OCI-LY1 (cell line): ENCODE measurements around the gene DECR2.

ENCODE experiments used
- CTCF ChIP-seq: fragments of 200-600 bp; sonication (generic), shearing (Covaris generic); IDR thresholded peaks from 2 replicates; pipeline ENCODE4 v1.5.1; 2017; ENCODE audit warnings: mild to moderate bottlenecking, antibody characterized with exemption, low read length, moderate library complexity, mixed read lengths
- EZH2 ChIP-seq: fragments of 200-600 bp; sonication (generic), shearing (Covaris generic); IDR thresholded peaks from 2 replicates; pipeline ENCODE4 v1.8.0; 2017; ENCODE audit warnings: borderline replicate concordance, mixed run types, mild to moderate bottlenecking, antibody characterized with exemption, low read length, moderate library complexity, mixed read lengths

- TF ChIP-seq CTCF (no peak), EZH2 (no peak)
These were observed 30.0 kb upstream of the DECR2 start for GRCh38 chr16:371515-372301.
